ENCODE data around the gene HSF2. TPM values are rescaled to one million over a fixed set of nuclear protein-coding genes. Genes with fewer than 3 reads are reported as not detected.

The HSF2 gene
- total and polyA plus RNA-seq, 2 donors (not counting 1 experiment from before 2014, with no cell fraction given) = 10.6 to 10.8 TPM

DNA sequence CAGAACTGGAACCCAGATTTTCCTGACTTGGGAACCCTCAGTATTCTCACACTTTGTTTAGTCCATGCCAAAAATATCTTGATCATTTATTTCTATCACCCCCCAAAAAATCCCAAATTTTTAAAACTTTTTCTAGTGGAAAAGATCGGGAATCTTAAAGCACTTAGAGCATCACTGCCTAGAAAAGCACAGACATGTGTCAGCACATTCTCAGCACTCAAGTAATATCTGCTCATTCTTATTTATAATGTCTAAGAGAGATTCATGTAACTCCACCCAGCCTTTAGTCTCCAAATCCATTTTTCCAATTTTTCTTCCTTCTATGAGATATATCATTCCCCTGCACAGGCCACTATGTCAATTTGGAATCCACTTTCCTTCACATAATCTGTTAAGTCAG is 29.9 kb upstream of the HSF2 start:
- Histone ChIP-seq H3K36me3 (replicated peaks in 1 of 2; ENCODE audit: control extremely low read depth in 1 of 2, control insufficient read depth in 1 of 2, extremely low read depth in 1 of 2, insufficient read depth in 2 of 2, low read length in 1 of 2) (no peaks in the 10 kb centered on the region), H3K27ac (ENCODE audit: low read length in 2 of 2) (no peak overlapping the region), H3K27me3 (replicated peaks in 1 of 4; ENCODE audit: control extremely low read depth in 1 of 4, control insufficient read depth in 3 of 4, insufficient read depth in 4 of 4, low read length in 3 of 4) (peaks cover 0 to 4% (median 1%) of the 10 kb centered on the region in 4 experiments), H3K4me1 (ENCODE audit: control insufficient read depth in 2 of 2, insufficient read depth in 2 of 2, low read length in 2 of 2) (no peaks in the 10 kb centered on the region), H2AFZ (ENCODE audit: insufficient read depth, low read depth, low read length, poor library complexity, severe bottlenecking) (no peak overlapping the region), H3K4me2 (replicated peaks; ENCODE audit: low read depth, low read length, poor library complexity, severe bottlenecking) (no peak overlapping the region), H4K20me1 (ENCODE audit: control insufficient read depth, insufficient read depth, low read length, poor library complexity, severe bottlenecking) (no peaks in the 10 kb centered on the region), H3K79me2 (ENCODE audit: control insufficient read depth, insufficient read depth, low read length) (no peaks in the 10 kb centered on the region), H3K4me3 (ENCODE audit: control extremely low read depth in 1 of 5, extremely low read depth in 1 of 5, insufficient read depth in 1 of 5, low read depth in 2 of 5, low read length in 4 of 5) (no peak overlapping the region), H3K9ac (ENCODE audit: low read length) (no peak overlapping the region), H3K9me3 (ENCODE audit: control extremely low read depth in 1 of 3, control insufficient read depth in 2 of 3, insufficient read depth in 1 of 3, low read length in 2 of 3) (peaks cover 0 to 5% (median 0%) of the 10 kb centered on the region in 3 donors)
- H3K4me1 Mint-ChIP-seq = no peaks in the 10 kb centered on the region
- intact Hi-C loops (cut with micrococcal nuclease) = no loop called here
- H3K27me3 Mint-ChIP-seq = peaks cover 18% of the 10 kb centered on the region
- ATAC-seq (ENCODE audit: low read depth) (no peak), DNase-seq (no peak)
- TF ChIP-seq, protein P1, sequence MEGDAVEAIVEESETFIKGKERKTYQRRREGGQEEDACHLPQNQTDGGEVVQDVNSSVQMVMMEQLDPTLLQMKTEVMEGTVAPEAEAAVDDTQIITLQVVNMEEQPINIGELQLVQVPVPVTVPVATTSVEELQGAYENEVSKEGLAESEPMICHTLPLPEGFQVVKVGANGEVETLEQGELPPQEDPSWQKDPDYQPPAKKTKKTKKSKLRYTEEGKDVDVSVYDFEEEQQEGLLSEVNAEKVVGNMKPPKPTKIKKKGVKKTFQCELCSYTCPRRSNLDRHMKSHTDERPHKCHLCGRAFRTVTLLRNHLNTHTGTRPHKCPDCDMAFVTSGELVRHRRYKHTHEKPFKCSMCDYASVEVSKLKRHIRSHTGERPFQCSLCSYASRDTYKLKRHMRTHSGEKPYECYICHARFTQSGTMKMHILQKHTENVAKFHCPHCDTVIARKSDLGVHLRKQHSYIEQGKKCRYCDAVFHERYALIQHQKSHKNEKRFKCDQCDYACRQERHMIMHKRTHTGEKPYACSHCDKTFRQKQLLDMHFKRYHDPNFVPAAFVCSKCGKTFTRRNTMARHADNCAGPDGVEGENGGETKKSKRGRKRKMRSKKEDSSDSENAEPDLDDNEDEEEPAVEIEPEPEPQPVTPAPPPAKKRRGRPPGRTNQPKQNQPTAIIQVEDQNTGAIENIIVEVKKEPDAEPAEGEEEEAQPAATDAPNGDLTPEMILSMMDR (IDR thresholded peaks at IDR 0.05) = no peak
- no peak for TF ChIP-seq EZH2 (IDR thresholded peaks at IDR 0.05; ENCODE audit: borderline replicate concordance, insufficient read depth, low read depth, low read length, poor library complexity, severe bottlenecking)
- H3K4me3 Mint-ChIP-seq = no peak overlapping the region
- POLR2A ChIA-PET = no interaction called here
- H3K27ac Mint-ChIP-seq = no peak overlapping the region
- WGBS (ENCODE audit: insufficient coverage) = no CpG with 5 or more reads among the region's 1 CpG
- no peaks in the 10 kb centered on the region for H3K9me3 Mint-ChIP-seq (ENCODE audit: insufficient read depth)
- CTCF ChIA-PET = no interaction called here

DNA sequence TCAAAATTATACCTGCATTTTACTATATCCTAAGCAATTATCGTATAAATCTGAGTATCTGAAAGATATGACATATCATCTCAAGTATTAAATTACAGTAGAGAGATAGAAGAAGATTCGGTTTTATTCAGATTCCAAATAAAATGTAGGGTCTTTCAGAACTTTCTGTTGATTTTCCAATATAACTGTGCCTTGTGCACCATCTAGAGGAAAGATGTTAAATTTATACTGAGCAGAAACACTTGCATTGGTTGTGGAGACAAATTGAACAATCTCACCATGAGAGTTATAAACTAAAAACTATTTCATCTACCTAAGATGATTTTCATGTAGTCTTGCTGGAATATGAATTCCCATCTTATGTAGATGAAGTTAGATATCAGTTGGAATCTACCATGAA is 26.8 kb upstream of the HSF2 start:
- ATAC-seq (ENCODE audit: low read depth) (no peak), DNase-seq (no peak)
- Mint-ChIP-seq H3K27ac (no peak overlapping the region), H3K9me3 (ENCODE audit: insufficient read depth) (no peaks in the 10 kb centered on the region), H3K4me3 (no peak overlapping the region), H3K4me1 (peaks cover 6% of the 10 kb centered on the region), H3K27me3 (peaks cover 21% of the 10 kb centered on the region)
- H2AFZ ChIP-seq (ENCODE audit: insufficient read depth, low read depth, low read length, poor library complexity, severe bottlenecking) = no peak overlapping the region
- H3K27ac ChIP-seq (ENCODE audit: low read length in 2 of 2) = no peak overlapping the region
- no peak overlapping the region for H3K4me2 ChIP-seq (replicated peaks; ENCODE audit: low read depth, low read length, poor library complexity, severe bottlenecking)
- H3K9ac ChIP-seq (ENCODE audit: low read length) = no peak overlapping the region
- no peaks in the 10 kb centered on the region for H3K36me3 ChIP-seq (replicated peaks in 1 of 2; ENCODE audit: control extremely low read depth in 1 of 2, control insufficient read depth in 1 of 2, extremely low read depth in 1 of 2, insufficient read depth in 2 of 2, low read length in 1 of 2)
- peaks cover 0 to 10% (median 1%) of the 10 kb centered on the region in 4 experiments for H3K27me3 ChIP-seq (replicated peaks in 1 of 4; ENCODE audit: control extremely low read depth in 1 of 4, control insufficient read depth in 3 of 4, insufficient read depth in 4 of 4, low read length in 3 of 4)
- no peak overlapping the region for H3K4me3 ChIP-seq (ENCODE audit: control extremely low read depth in 1 of 5, extremely low read depth in 1 of 5, insufficient read depth in 1 of 5, low read depth in 2 of 5, low read length in 4 of 5)
- CTCF ChIA-PET = no interaction called here
- H3K9me3 ChIP-seq (ENCODE audit: control extremely low read depth in 1 of 3, control insufficient read depth in 2 of 3, insufficient read depth in 1 of 3, low read length in 2 of 3) = no peaks in the 10 kb centered on the region
- H3K4me1 ChIP-seq (ENCODE audit: control insufficient read depth in 2 of 2, insufficient read depth in 2 of 2, low read length in 2 of 2) = no peaks in the 10 kb centered on the region
- intact Hi-C loops (cut with micrococcal nuclease) = no loop called here
- no peaks in the 10 kb centered on the region for H3K79me2 ChIP-seq (ENCODE audit: control insufficient read depth, insufficient read depth, low read length)
- POLR2A ChIA-PET = no interaction called here
- no peak for TF ChIP-seq EZH2 (IDR thresholded peaks at IDR 0.05; ENCODE audit: borderline replicate concordance, insufficient read depth, low read depth, low read length, poor library complexity, severe bottlenecking)
- TF ChIP-seq, protein P1 (IDR thresholded peaks at IDR 0.05) = no peak
- no peaks in the 10 kb centered on the region for H4K20me1 ChIP-seq (ENCODE audit: control insufficient read depth, insufficient read depth, low read length, poor library complexity, severe bottlenecking)
- no CpG with 5 or more reads among the region's 2 CpGs for WGBS (ENCODE audit: insufficient coverage)

All from B cell (primary cell).